ENCODE data around the gene RGS7.
"Not testable (repeated sequence)": the region's sequence is repeated elsewhere in the genome, so short reads cannot be mapped to it uniquely, and the experiment has no call there.

RGS7 gene

DNA sequence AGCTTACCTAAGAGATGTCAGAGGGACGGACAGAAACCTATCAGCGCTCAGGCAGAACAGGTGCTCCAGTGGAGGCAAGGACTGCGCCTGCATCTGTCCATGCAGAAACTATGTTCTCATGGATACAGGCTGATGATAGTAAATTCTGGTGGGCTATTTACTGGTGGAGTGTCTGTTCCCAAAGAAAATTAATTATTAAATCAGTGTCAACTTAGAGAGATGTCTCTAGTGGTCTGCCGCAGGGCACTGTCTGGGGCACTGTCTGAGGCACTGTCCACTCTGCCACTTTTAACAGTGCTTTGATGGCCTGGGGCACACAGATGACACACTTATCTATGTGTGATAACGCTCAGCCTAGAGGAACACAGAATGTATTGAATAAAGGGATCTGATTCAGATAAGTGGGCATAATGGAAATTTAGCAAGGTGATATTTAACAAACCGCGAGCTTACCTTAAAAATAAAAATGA is 148.1 kb downstream of the RGS7 start:
- DNase-seq (ENCODE audit: low read depth) = no peak

DNA sequence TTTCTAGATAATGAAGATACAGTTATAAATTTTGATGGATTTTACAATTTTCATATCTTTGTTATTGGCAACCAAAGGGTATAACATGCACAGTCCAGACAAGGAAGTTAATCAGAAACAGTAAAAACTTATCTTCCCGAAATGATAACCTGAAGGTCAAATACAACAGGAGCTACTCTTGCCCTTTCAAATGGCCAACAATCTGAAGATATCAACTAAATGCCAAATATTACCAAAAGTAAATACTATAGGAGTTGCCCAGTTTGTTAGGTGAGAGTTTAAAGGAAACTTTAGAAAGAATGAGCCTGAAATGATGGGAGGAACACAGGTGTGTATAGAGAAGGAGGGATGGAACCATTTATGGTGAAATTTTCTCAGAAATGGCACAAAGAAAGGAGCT is 153.2 kb downstream of the RGS7 start:
- no peak for DNase-seq (ENCODE audit: low read depth)

DNA sequence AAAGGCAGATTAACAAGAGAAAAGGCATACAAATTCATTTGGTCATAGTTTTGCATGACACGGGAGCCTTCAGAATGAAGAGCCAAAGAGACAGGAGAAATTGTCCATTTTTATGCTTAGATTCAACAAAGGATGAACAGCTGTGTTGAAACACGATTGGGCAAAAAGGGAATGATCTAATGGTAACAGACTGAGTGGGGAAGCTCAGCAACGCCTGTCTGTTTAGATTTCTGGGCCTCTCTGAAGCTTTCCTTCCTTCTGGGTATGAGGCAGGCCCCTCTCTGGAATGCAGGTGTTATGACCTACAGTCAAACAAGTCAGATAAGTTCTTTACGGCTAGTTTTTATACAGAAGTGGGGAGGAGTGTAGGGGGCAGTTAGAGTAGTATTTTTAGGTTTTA is 154.6 kb downstream of the RGS7 start:
- no peak for DNase-seq (ENCODE audit: low read depth)

DNA sequence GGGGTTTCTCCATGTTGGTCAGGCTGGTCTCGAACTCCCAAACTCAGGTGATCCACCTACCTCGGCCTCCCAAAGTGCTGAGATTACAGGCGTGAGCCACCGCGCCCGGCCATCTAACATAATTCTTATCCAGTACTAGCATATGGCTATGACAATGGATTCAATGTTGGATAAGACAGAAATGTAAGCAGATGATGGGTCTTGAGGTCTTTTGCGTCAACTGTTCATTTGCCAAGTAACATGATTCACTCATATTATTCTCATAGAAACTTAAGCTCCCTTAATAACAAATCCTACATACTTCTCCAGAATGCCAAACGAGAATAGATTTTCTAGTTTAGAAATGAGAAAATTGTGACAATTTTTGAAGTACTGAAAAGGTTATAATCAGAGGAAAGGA is 170.3 kb downstream of the RGS7 start:
- DNase-seq (ENCODE audit: low read depth) = no peak

DNA sequence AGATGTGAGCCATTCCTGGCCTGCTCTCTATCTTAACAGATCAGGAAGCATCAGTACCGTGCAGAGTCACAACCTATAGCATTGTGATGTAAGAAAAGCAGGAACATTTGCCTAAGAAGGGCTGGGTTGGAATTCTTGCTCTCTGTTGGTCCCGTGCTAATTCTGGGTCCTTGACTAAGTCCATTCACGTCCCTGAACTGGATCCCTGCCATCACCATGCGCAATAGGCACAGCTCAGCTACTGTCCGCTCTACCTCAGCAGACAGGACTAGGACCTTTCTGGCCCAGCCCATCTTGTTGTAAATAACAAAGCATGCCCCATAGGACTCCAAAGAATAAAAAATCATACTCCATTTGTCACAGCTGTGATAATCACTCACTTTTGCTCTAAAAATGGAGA is 175.0 kb downstream of the RGS7 start:
- no peak for DNase-seq (ENCODE audit: low read depth)

DNA sequence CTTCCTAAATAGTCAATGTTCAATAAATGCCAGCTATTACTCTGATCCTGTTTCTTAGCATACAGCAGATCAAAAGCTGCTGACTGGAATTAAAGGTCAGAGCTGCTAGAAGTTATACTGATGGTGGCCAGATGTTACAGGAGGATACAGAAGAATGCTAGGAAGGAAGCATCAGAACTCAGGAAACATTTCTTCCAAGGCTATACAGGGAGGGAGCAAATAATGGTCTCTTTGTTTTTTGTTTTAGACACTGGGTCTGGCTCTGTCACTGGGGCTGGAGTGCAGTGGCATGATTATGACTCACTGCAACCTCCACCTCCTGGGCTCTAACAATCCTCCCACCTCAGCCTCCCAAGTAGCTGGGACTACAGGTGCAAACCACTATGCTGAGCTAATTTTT is 175.5 kb downstream of the RGS7 start:
- DNase-seq (ENCODE audit: low read depth) = no peak

DNA sequence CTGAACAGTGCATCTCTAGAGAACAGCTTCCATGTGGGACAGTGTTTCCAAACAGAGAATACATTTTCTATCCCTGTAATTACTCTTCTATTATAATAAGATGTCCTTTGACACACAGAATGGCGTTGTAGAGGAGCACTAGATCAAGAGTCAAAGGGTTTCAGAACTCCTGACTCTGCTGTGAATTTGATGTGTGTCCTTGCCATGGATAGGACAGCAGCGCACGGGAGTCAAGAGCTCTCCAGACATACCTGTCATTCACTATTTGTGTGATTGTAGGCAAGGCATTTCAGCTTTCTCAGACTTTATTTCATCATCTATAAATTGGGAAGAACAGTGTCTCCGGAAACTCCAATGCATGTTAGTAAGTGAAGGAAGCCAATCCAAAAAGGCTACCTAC is 176.4 kb downstream of the RGS7 start:
- DNase-seq (ENCODE audit: low read depth) = no peak

DNA sequence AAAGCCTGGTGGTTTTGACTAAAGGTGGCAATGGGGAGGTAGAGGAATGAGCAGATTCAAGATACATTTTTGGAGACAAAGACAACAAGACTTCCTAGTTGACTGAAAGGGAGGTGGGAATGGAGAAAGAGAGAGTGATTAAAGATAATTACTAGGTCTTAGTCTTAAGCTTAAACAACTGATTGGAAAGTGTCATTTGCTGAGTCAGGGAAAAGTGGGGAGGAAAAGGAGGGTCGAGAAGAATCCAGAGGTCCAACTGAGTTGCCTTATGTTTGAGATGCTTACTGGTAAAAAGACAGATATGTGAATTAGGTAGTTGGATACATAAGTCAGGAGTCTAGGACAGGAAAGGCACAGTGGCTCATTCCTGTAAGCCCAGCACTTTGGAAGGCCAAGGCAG is 179.3 kb downstream of the RGS7 start:
- DNase-seq (ENCODE audit: low read depth) = no peak

DNA sequence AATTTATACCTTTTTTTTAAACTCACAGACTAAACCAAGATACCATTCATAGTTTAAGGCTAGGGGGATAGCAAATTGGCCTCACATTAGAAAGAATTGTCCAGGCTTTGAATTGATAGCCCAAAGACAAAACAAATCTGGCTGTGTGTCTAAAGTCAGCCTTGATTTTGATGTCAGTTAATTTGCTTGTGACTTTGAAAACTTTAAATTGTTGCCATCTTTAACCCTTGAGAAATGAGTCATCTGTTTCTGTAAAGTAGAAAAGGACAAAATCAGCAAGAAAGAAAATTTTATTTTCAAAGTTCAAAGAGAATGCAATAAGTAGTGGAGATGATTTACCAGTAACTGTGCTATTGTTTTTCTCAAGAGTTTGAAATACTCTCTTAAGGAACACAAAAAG is 184.5 kb downstream of the RGS7 start:
- DNase-seq (ENCODE audit: low read depth) = no peak

DNA sequence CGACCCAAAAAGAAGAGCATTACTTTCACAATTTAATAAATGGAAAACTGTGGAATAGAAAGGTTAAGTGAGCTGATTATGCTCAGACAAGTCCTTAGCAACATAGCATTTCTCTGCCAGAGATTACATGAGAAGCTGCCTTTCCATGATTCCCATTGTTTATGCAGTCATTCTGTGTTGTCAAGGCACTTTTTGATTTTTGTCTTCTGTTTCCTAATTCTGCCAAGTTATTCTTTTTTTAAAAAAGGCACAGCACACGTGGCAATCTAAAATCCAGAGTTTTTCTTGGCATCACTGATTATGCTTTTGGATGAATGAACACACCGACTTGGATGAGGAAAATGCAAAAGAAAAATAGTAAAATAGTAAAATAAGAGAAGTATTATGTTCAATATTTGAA is 185.0 kb downstream of the RGS7 start:
- DNase-seq (ENCODE audit: low read depth) = no peak

DNA sequence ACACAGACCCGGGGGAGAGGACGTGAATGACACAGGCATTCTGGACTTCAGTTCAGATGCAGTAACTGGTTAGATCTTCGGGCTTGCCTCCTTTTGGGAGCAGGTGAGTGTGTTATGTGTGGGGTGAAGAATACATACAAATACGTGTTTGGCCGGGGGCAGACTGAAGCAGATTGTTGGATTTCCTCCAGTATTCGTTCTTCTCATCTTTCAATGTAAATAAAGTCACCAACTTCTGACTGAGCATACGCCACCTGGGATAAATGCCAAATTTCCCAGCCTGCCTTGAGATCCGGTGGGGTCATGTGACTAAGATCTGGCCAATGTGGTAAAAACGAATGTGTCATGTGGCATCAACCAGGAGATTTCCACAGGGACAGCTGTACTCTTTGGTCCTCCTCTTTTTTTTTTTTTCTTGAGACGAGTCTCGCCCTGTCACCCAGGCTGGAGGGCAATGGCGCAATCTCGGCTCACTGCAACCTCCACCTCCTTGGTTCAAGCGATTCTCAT is 189.8 kb downstream of the RGS7 start:
- DNase-seq (ENCODE audit: low read depth) = no peak

DNA sequence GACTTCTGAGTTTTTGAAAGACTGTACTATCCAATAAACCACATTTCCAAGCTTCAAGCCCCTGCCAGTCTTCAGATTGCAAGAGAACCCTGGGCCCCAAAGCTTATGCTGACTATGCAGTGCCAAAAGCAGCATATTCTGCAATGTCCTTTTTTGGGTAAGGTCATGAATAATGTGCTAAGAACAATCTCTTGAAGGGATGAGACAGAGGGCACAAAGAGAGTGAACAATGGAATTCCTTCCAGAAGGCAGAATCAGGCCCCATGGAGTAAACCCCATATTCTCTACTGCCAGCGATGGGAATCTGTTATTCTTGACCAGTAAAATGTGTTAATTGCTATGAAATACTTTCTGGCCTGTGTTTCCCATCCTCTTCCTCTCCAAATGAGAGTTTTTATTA is 190.4 kb downstream of the RGS7 start:
- no peak for DNase-seq (ENCODE audit: low read depth)

DNA sequence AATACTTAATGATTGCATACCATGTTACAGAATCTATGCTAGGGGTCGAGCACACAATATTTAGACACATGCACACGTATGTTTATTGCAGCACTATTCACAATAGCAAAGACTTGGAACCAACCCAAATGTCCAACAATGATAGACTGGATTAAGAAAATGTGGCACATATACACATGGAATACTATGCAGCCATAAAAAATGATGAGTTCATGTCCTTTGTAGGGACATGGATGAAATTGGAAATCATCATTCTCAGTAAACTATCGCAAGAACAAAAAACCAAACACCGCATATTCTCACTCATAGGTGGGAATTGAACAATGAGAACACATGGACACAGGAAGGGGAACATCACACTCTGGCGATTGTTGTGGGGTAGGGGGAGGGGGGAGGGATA is 191.7 kb downstream of the RGS7 start:
- not testable (repeated sequence) for DNase-seq (ENCODE audit: low read depth)

DNA sequence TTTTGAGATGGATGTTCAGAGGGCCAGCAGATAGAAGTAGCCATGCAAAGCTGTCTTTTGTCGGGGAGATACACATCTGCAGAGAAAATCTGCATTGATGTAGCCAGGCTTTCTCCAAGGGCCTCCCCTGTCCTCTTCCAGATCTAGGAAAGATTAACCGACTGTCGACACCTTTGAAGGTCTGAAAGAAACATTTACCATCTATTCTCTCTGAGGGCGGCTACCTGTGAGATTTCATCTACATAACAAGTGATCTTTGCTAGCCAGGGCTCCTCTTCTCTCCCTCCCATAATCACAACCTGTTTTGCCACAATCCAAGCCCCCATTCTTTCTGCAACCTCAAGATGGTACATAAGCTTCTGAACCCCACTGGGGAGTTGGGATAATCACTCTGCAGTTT is 193.6 kb downstream of the RGS7 start:
- DNase-seq (ENCODE audit: low read depth) = no peak

DNA sequence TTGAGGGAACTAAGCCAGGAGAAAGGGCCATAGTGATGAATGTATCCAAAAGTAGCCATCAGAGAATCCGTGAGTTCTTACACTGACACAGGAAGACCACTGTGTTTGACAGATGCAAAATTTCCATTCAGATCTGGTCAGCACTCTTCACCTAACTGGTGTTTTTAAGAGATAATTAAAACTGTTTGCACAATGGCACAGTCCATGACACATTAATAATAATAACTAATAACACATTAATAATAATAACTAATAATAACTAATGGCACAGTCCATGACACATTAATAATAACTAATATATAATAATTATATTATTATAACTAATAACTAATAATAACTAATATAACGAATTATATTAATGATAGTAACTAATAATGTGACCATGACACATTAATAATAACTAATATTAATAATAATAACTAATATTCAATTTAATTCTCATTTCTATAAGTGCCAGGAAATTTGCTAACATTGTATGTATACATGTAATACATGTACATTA is 195.8 kb downstream of the RGS7 start:
- DNase-seq (ENCODE audit: low read depth) = no peak

DNA sequence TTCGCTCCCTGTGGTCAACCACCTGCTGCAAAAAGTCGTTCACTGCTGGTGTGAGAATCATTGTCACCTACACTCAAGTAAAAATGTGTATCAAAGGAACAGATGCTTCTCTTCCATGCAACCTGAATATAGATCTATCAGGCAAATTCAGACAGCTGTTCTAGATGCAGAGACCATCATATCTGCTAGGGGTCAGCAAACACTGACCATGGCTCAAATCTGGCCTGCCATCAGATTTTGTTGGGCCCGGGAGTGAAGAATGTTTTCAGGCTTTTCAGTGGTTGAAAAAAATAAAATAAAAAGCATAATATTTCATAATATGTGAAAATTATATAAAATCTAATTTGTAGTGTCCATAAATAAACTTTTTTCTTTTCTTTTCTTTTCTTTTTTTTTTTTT is 199.6 kb downstream of the RGS7 start:
- no peak for DNase-seq (ENCODE audit: low read depth)

DNA sequence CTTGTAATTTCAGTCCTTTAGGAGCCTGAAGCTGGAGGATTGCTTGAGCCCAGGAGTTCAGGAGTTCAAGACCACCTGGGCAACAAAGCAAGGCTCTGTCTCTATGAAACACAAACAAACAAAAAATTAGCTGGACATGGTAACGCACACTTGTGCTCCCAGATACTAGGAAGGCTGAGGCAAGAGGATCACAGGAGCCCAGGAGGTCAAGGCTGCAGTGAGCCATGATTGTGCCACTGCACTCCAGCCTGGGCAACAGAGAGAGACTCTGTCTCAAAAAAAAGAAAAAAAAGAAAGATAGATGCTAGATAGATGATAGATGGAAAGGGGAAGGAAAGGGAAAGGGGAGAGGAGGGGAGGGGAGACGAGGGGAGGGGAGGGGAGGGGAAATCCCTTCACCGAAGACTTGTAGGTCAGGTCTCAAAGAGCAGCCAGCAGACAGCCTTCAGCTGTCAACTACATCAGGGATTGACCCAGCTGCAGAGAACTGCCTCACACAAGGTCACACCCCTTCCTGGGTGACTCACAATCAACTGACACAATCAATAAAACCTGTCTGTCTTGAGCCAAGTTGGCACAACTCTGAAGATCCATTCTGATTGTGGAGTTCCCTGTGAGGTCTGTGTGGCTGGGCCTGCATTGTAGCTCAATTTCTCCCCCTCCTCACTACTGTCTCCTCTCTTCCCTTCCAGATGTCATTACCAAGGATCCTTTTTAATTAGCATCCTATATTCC is 200.6 kb downstream of the RGS7 start:
- no peak for DNase-seq (ENCODE audit: low read depth)

DNA sequence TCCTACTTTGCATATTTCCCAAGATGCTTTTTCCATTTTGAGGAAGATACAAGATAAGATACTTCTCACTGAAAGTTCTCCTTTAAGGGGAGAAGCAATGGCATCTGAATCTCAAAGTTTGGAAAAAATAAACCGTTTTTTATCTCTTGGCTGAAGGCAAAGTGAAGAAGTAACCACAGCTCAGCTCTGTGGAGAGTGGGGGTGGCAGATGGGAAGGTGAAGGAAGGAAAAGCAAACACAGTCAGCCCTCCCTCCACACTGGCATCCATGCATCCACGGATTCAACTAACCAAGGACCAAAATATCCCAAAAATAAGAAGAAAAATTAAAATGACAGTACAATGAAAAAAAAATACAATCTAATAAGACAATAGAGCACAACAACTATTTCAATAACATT is 211.1 kb downstream of the RGS7 start:
- no peak for DNase-seq (ENCODE audit: low read depth)

DNA sequence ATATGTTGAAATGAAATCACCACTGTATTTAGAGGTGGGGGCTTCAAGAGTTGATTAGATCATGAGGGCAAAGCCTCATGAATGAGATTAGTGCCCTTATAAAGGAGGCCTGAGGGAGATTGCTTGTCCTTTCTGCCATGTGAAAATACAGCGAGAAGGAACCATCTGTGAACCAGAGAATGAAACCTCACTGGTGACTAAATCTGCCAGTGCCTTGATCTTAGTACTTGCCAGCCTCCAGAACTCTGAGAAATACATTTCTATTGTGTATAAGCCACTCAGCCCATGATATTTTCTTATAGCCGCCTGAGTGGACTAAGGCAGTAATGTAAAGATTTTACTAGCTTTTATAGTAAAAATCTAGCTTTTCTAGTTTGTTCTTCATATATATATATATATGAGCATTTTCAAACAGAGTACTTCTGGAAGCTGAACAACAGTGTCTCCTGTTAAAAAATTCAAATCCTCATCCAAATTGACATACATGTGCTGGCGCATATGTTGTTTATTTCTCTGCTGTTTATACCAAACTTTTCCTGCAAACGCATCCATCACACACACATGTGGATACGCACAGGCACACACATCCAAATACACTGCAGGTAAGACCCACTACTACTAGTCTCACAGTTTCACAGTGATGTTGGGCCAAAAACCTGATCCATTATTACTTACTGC is 213.1 kb downstream of the RGS7 start:
- DNase-seq (ENCODE audit: low read depth) = no peak

DNA sequence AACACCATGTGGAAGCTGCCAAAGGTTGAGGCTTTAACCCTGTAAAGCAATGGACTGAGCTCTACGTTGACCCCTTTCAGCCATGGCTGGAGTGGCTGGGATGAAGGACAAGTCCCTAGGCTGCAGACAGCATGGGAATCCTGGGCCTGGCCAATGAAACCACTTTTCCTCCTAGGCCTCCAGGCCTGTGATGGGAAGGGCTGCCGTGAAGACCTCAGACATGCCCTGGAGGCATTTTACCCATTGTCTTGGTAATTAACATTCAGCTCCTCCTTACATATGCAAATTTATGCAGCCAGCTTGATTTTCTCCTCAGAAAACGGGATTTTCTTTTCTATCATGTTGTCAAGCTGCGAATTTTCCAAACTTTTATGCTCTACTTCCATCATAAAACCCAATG is 214.5 kb downstream of the RGS7 start:
- DNase-seq (ENCODE audit: low read depth) = no peak

DNA sequence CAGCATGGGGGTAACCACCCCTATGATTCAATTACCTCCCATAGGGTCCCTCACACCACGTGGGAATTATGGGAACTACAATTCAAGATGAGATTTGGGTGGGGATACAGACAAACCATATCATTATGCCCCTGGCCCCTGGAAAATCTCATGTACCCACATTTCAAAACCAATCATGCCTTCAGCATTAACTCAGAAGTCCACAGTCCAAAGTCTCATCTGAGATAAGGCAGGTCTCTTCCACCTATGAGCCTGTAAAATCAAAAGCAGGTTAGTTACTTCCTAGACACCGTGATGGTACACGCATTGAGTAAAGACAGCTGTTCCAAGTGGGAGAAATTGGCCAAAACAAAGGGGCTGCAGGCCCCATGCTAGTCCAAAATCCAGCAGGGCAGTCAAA is 215.4 kb downstream of the RGS7 start:
- DNase-seq (ENCODE audit: low read depth) = not testable (repeated sequence)

DNA sequence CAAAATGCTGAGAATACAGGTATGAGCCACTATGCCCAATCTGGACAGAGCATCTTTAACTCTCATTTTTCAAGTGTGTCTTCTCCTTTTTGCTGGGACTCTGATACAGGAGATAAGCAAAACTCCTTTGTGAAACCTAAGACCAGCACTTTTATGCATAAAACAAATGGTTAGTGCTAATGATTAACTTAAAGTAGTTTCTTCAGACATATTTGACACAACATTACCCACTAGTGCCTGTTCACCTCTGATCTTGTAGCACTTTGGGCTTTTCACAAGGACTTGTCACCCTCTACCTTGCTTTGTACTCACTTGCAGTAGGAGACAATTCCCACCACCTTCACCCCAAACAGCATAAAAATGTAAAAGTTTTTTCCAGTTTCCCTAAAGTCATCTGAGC is 216.3 kb downstream of the RGS7 start:
- DNase-seq (ENCODE audit: low read depth) = no peak

DNA sequence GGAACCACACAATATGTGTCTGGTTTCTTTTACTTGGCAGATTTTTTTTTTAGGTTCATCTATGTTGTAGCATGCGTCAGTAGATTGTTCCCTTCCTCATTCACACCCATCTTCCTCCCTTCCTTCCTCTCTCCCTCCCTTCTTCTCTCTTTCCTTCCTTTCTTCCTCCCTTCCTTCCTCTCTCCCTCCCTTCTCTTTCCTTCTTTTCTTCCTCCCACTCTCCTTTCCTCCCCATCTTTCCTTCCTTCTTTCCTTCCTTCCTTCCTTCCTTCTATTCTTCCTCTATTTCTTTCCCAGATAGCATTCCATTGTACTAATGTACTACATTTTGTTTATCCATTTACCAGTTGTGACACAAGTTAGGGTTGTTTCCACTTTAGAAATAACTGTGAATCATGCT is 218.0 kb downstream of the RGS7 start:
- DNase-seq (ENCODE audit: low read depth) = no peak

DNA sequence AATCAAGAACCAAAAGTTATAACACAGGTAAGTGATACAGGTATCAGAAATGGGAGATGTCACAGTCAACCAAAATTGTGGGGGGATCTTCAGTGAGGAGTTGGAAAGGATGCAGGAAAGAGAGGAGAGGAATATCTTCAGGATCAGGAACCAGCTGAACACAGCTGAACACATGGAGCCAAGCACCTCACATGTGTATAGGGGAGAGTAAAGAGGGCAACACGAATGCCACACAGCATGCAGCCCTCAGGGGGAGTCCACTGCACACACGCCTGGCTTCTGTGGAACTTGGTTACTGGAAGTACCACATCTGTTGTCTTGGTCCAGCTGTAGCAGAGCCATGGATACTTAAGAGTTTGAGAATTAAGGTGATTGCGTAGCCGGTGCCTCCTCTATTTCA is 218.8 kb downstream of the RGS7 start:
- no peak for DNase-seq (ENCODE audit: low read depth)

All from stimulated activated CD8-positive, alpha-beta memory T cell treated with anti-CD3 and anti-CD28 coated beads, Interleukin-12 subunit alpha, Interleukin-12 subunit beta, amount 100 ng/mL, for 1 hour (primary cell).